Measurements from ENCODE around the gene NANOS3. TPM values are rescaled to one million over a fixed set of nuclear protein-coding genes. Genes with fewer than 3 reads are reported as not detected.

NANOS3 gene
- total and polyA plus RNA-seq, 2 of the 13 experiments (the other 11 are each of a cell fraction or from before 2014, with no cell fraction given): 0.21 TPM; not detected in 1

DNA sequence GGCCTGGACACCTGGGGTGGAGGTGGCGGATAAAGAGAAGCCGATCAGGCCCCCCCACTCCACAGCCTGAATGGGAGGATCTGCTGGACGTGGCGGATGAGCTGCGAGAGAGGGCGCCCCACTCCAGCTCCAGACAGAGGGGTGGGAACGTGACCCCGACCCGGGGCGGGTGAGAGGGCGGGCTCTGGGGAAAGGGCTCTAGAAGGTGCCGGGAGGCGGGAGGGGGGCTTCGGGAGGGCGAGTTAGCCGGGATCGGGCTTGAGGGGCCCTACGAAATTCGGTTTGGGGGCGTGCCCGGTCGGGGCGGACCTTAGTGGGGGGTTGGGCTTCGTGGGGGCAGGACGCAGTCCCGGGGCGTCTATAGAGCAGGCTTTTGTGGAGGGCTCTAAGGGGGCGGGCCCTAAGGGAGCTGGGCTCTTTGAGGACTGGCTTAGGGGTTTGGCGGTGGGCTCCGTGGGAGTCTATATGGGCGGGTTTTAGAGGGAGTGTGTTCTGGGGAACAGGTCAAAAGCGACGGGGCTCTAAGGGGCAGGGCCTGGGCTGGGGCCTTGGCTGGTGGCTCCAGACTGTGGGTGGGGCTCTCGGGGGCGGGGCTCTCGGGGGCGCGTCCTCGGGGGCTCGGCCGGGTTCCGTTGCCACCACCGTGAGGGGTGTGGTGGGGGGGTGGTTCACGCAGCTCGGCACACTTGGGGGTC lies 4.1 kb upstream of the NANOS3 start (continued):
- TF ChIP-seq TRIM22 (IDR thresholded peaks at IDR 0.05) (no peak), XBP1 (CRISPR knock-in tag; IDR thresholded peaks at IDR 0.05) (no peak), KAT8 (CRISPR knock-in tag; IDR thresholded peaks at IDR 0.05) (no peak), ARNT2 (CRISPR knock-in tag; IDR thresholded peaks at IDR 0.05; ENCODE audit: low read depth) (no peak), DNMT3B (CRISPR knock-in tag; conservative IDR thresholded peaks at IDR 0.05) (no peak), HMGXB4 (CRISPR knock-in tag; IDR thresholded peaks at IDR 0.05; ENCODE audit: borderline replicate concordance in 1 of 2, low read depth in 1 of 2) (peak; percentile 48 to 69; a peak in 3 of 4 replicates), ZBTB49 (CRISPR knock-in tag; IDR thresholded peaks at IDR 0.05; ENCODE audit: borderline replicate concordance) (no peak), STAG1 (CRISPR knock-in tag; IDR thresholded peaks at IDR 0.05) (peak; percentile 46), FOXC1 (CRISPR knock-in tag; IDR thresholded peaks at IDR 0.05; ENCODE audit: borderline replicate concordance) (no peak), HBP1 (CRISPR knock-in tag; IDR thresholded peaks at IDR 0.05; ENCODE audit: low read depth) (no peak), PRDM15 (CRISPR knock-in tag; IDR thresholded peaks at IDR 0.05) (no peak), TRIM24 (CRISPR knock-in tag; IDR thresholded peaks at IDR 0.05) (no peak), ZFX (CRISPR knock-in tag; IDR thresholded peaks at IDR 0.05; ENCODE audit: low read depth) (0 out of 2 replicates have a peak, but pooled peaks have one; percentile 14), FUBP1 (CRISPR knock-in tag; IDR thresholded peaks at IDR 0.05; ENCODE audit: borderline replicate concordance) (no peak), NR2F6 (IDR thresholded peaks at IDR 0.05) (no peak), NR2F6 (CRISPR knock-in tag; IDR thresholded peaks at IDR 0.05) (peak; percentile 45; the same call in 1 of the 2 replicates)

All from HepG2 (cell line).